HEK293 (cell line): ENCODE data around the gene C19orf25.

Source experiments
- CTCF ChIP-seq: fragments of 450-650 bp; formaldehyde crosslinking; IDR thresholded peaks from 2 replicates; pipeline ENCODE4 v1.5.1; 2016; ENCODE audit warnings: missing biosample characterization, missing genetic modification characterization
- HIC1 ChIP-seq: fragments of 450-650 bp; formaldehyde crosslinking; IDR thresholded peaks from 2 replicates; pipeline ENCODE4 v1.5.1; 2016; ENCODE audit warnings: missing biosample characterization, missing genetic modification characterization
- KLF10 ChIP-seq: fragments of 450-650 bp; IDR thresholded peaks from 2 replicates; pipeline ENCODE4 v1.5.1; 2018; ENCODE audit warnings: missing biosample characterization, mild to moderate bottlenecking, missing genetic modification characterization
- SP2 ChIP-seq: fragments of 450-650 bp; formaldehyde crosslinking; IDR thresholded peaks from 2 replicates; pipeline ENCODE4 v1.5.1; 2016; ENCODE audit warnings: missing biosample characterization, missing genetic modification characterization
- TCF7L2 ChIP-seq: IDR thresholded peaks from 2 replicates; pipeline ENCODE4 v1.6.1; 2011; ENCODE audit warnings: low read depth, mild to moderate bottlenecking, inconsistent platforms, low read length, moderate library complexity, borderline replicate concordance
- TRIM28 ChIP-seq: IDR thresholded peaks from 2 replicates; pipeline ENCODE4 v1.6.1; 2011; ENCODE audit warnings: low read length, control low read depth, borderline replicate concordance
- ZNF175 ChIP-seq: fragments of 450-650 bp; formaldehyde crosslinking; IDR thresholded peaks from 2 replicates; pipeline ENCODE4 v1.5.1; 2016; ENCODE audit warnings: missing biosample characterization, missing genetic modification characterization
- ZNF362 ChIP-seq: fragments of 450-650 bp; formaldehyde crosslinking; IDR thresholded peaks from 2 replicates; pipeline ENCODE4 v1.5.1; 2016; ENCODE audit warnings: missing biosample characterization, missing genetic modification characterization
- ZNF558 ChIP-seq: fragments of 450-650 bp; formaldehyde crosslinking; IDR thresholded peaks from 2 replicates; pipeline ENCODE4 v1.5.1; 2016; ENCODE audit warnings: missing biosample characterization, missing genetic modification characterization
- ZNF561 ChIP-seq: fragments of 450-650 bp; IDR thresholded peaks from 2 replicates; pipeline ENCODE4 v1.5.1; 2018; ENCODE audit warnings: missing biosample characterization, missing genetic modification characterization, borderline replicate concordance
- TF ChIP-seq, protein P1 (sequence below): fragments of 450-650 bp; formaldehyde crosslinking; IDR thresholded peaks from 2 replicates; pipeline ENCODE4 v1.5.1; 2017; ENCODE audit warnings: missing biosample characterization, missing genetic modification characterization
- TF ChIP-seq, protein P2 (sequence below): fragments of 450-650 bp; formaldehyde crosslinking; IDR thresholded peaks from 2 replicates; pipeline ENCODE4 v1.5.1; 2016; ENCODE audit warnings: missing biosample characterization, missing genetic modification characterization, low read depth

GRCh38 chr19:1508507-1508856 lies 29.5 kb upstream of the C19orf25 start:
- TF ChIP-seq CTCF (tag by site-specific recombination) (no peak), HIC1 (tag by site-specific recombination) (no peak), ZNF175 (tag by site-specific recombination) (no peak), KLF10 (tag by site-specific recombination) (no peak), TCF7L2 (no peak), ZNF558 (tag by site-specific recombination) (no peak), ZNF362 (tag by site-specific recombination) (no peak), TRIM28 (no peak), ZNF561 (tag by site-specific recombination) (no peak), SP2 (no peak)
- TF ChIP-seq, protein P1, sequence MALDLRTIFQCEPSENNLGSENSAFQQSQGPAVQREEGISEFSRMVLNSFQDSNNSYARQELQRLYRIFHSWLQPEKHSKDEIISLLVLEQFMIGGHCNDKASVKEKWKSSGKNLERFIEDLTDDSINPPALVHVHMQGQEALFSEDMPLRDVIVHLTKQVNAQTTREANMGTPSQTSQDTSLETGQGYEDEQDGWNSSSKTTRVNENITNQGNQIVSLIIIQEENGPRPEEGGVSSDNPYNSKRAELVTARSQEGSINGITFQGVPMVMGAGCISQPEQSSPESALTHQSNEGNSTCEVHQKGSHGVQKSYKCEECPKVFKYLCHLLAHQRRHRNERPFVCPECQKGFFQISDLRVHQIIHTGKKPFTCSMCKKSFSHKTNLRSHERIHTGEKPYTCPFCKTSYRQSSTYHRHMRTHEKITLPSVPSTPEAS (tag by site-specific recombination): no peak
- TF ChIP-seq, protein P2, sequence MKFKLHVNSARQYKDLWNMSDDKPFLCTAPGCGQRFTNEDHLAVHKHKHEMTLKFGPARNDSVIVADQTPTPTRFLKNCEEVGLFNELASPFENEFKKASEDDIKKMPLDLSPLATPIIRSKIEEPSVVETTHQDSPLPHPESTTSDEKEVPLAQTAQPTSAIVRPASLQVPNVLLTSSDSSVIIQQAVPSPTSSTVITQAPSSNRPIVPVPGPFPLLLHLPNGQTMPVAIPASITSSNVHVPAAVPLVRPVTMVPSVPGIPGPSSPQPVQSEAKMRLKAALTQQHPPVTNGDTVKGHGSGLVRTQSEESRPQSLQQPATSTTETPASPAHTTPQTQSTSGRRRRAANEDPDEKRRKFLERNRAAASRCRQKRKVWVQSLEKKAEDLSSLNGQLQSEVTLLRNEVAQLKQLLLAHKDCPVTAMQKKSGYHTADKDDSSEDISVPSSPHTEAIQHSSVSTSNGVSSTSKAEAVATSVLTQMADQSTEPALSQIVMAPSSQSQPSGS: no peak
